GM12874 (cell line): ENCODE results near the gene RIPOR2.

Experiments used
- CTCF ChIP-seq: IDR thresholded peaks from 2 replicates; pipeline ENCODE4 v1.5.1; 2011; ENCODE audit warnings: low read depth, mild to moderate bottlenecking, control low read depth, low read length, moderate library complexity; ENCODE audit not compliant: insufficient read depth

RIPOR2 gene

GRCh38 chr6:24927985-24928745 is 7.6 kb downstream of the RIPOR2 start:
- no peak for TF ChIP-seq CTCF

GRCh38 chr6:24927277-24927955 is 8.3 kb downstream of the RIPOR2 start:
- no peak for TF ChIP-seq CTCF

- TF ChIP-seq CTCF, result no peak
These were observed 9.6 kb downstream of the RIPOR2 start for GRCh38 chr6:24926192-24926591.

- no peak for TF ChIP-seq CTCF
These were observed 10.1 kb downstream of the RIPOR2 start for GRCh38 chr6:24925661-24926060.

- no peak for TF ChIP-seq CTCF
These were observed 11.0 kb downstream of the RIPOR2 start for GRCh38 chr6:24924580-24925356.

- TF ChIP-seq CTCF, result no peak
These were observed 11.8 kb downstream of the RIPOR2 start for GRCh38 chr6:24923885-24924401.

- no peak for TF ChIP-seq CTCF
These were observed 12.9 kb downstream of the RIPOR2 start for GRCh38 chr6:24922814-24923213.
